HG03039 (cell line): ENCODE measurements around the gene DNAH17.

Experiments used
- ATAC-seq: cut with Tn5 transposase; IDR thresholded peaks from one replicate; pipeline ENCODE4 v1.9.1; 2021; ENCODE audit warnings: mild to moderate bottlenecking, moderate library complexity; ENCODE audit not compliant: unreplicated experiment

The DNAH17 gene

GRCh38 chr17:78434455-78435329 lies 142.5 kb downstream of the DNAH17 start:
- no peak for ATAC-seq

- ATAC-seq = no peak
Observed at GRCh38 chr17:78433780-78434335, 143.3 kb downstream of the DNAH17 start.

- no peak for ATAC-seq
Observed at GRCh38 chr17:78433013-78433727, 144.0 kb downstream of the DNAH17 start.

- ATAC-seq = no peak
Observed at GRCh38 chr17:78432226-78433012, 144.8 kb downstream of the DNAH17 start.

- no peak for ATAC-seq
Observed at GRCh38 chr17:78431692-78431958, 145.6 kb downstream of the DNAH17 start.

GRCh38 chr17:78430892-78431691 lies 146.1 kb downstream of the DNAH17 start:
- no peak for ATAC-seq

GRCh38 chr17:78429618-78429995 lies 147.6 kb downstream of the DNAH17 start:
- ATAC-seq = no peak

- ATAC-seq = no peak
Observed at GRCh38 chr17:78428836-78429617, 148.2 kb downstream of the DNAH17 start.

- ATAC-seq = no peak
Observed at GRCh38 chr17:78428025-78428575, 149.1 kb downstream of the DNAH17 start.

GRCh38 chr17:78427140-78427539 lies 150.1 kb downstream of the DNAH17 start:
- ATAC-seq = no peak

- no peak for ATAC-seq
Observed at GRCh38 chr17:78426293-78426879, 150.8 kb downstream of the DNAH17 start.

- ATAC-seq = no peak
Observed at GRCh38 chr17:78425429-78425828, 151.8 kb downstream of the DNAH17 start.

- ATAC-seq = no peak
Observed at GRCh38 chr17:78423961-78424675, 153.1 kb downstream of the DNAH17 start.

GRCh38 chr17:78422872-78423588 lies 154.2 kb downstream of the DNAH17 start:
- no peak for ATAC-seq

GRCh38 chr17:78422267-78422605 lies 155.0 kb downstream of the DNAH17 start:
- no peak for ATAC-seq

GRCh38 chr17:78421534-78422266 lies 155.5 kb downstream of the DNAH17 start:
- no peak for ATAC-seq

- ATAC-seq = no peak
Observed at GRCh38 chr17:78421084-78421533, 156.1 kb downstream of the DNAH17 start.
